ENCODE measurements around the gene GPRIN3.

The GPRIN3 gene

DNA sequence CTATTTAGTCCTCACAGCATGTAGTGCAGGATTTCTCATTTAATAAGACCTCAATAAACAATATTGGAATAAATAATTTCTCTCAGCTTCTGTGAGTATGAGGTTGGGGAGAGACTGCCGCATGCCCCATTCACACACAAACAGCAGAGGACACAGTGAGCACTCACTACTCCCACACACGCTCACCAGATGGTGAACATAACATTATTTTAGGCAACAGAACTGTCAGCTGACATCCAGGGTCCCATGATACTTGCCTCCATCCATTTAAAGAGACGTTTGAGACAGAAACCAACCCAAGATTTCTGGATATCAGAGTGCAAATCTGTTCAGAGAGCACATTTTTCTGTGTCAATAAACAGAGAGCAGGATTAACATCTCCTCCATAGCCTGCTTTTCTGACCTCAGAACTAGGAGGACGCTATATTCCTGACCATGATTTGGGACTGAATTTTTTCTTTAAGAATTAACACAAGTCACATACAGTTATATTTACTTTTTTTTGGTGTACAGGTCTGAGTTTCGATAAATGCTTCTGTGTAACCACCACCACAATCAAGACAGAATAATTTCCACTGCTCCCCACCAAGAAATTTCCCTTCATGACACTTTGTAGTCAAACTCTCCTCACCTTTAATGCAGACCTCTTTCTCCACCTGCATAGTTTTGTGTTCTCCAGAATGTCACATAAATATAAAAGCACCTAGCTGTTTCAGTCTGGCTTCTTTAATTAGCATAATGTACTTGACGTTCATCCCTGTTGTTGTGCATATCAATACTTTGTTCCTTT, 16.7 kb downstream of the GPRIN3 start:
- no peak for DNase-seq (ENCODE audit: low read depth)

DNA sequence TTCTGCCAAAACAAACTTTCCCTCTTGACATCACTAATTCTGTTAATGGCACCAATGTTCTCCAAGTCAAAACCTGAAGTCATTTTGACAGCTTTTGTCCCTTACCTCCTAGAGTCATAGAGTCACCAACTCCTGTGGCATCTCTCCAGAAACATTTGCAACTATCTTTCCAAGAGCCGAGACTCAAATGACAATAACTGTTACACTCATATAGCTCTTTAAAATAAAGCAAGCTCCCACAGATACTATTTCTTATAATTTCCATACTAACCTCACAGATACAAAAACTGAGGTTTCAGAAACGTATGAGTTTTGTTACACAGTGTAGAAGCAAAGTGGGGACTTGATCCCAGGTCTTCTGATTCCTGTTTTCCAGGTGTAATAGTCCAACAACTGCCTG, 18.3 kb downstream of the GPRIN3 start:
- DNase-seq (ENCODE audit: low read depth) = no peak

DNA sequence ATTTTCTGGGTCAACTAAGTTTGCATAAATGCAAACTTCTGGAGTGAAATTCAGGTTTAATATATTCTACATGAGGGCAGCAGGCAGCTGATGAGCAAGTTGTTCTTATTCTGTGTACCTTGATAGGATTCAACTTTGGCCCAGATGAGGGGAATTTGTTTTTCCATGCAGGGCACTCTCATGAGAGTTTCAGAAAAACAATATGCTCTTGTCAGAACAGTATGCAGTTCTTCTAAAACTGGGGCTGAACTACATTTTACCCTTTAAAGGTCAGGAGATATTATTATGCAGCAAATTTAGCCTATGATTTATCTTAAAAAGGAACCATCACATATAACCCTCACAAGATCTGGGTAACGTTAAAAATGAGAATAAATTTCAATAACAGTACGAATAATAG, 19.2 kb downstream of the GPRIN3 start:
- DNase-seq (ENCODE audit: low read depth) = no peak

DNA sequence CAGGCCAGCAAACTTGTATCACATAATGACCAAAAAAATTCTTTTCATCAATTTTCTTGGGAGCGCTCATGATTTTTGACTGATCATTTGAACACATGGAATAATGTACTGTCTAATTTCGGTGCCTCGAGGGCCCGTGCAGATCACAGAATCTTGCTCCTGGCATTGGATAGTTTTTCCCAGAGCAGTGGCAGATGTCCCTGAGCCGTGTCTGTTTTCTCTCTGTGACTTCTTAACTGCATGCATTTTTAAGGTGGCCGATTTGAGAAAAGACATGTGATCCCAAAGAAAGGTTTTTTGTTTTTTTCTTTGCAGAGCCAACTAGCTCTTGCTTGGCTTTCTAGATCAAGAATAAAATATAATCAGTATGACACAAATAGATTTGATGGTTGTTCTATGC, 19.7 kb downstream of the GPRIN3 start:
- no peak for DNase-seq (ENCODE audit: low read depth)

DNA sequence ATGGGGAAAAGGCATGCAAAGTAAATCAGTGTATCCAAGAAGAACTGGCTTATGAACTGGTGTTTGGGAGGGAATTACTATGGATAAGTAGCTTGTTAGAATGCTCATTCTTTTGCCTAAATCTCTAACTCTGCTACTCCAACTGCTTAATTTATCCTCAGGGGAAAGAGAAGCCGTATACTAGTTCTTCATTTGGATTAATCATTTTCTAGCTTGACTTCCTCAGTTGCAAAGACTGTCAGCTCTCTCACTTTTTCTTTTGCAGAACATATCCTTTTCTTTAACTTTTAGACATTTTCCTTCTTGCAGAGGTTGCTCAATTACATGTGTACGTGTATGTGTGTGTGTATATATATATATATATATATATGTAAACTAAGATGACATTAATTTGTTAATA, 21.9 kb downstream of the GPRIN3 start:
- DNase-seq (ENCODE audit: low read depth) = no peak

DNA sequence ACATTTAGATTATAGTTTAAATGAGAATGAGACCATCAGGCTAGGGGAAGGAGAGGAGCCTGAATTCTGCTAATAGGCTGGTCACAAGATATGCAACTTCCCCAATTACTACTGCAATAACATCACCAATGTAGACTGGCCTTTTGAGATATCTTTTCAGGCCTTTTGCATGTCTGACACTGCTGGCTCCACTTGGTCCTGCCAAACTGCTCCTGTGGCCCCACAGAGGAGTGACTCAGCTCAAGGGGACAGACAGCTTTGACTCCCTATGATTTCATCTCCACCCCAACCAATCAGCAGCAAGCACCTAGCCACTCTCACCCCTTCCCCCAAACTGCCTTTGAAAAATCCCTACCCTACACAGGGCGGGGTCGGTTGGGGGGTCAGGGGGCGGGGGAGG, 22.8 kb downstream of the GPRIN3 start:
- DNase-seq (ENCODE audit: low read depth) = no peak

DNA sequence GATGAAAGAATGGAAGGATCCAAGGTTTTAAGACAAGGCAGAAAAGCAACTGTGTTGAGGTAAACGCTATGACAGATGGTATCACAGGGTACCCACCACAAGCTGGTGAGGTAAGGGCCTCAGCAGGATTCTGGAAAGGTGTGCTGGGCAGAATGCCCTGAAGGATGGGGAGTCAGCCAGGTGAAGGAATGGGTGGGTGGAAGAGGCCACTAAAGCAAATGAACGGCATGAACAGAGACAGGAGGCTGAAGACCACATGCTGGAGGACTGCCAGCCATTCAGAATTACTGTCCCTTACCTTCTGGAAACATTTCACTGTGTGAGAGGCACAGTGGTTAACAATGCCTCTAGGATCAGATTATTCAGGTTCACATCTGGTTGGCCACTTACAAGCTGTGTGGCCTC, 23.6 kb downstream of the GPRIN3 start:
- DNase-seq (ENCODE audit: low read depth) = no peak

DNA sequence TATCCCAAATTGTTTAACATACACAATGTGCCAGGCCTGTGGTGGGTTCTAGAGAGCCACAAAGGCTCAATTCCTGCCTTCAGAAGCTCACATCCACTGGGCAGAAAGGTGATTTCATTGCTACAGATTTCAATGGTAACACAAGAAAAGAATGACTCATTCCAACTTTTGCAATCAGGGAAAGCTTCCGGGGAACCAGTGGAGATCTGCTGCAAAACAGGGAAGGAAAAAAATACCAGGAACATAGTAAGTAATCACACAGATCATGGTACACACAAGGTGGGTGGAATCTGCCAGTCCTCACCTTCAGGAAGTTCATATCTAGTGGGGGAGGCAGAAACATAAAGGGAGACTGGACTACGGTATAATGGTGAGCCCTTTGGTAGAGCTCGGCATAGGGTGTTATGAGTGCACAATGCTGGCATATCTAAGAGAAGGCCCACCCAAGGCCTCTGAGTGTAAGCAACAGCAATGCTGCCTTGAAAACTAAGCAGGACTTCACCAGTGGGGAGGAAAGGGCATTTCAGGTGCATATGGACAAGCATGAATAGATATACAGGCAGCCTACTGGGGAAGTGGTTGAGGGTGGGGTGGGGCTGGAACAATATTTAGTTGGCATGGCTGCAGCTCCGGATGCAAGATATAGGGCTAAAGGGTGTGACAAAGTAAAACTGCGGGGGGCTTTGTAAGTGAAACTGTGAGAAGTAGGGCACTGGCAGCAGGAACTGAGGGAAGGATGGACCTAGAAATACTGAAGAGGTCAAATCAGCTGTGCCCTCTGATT, 24.2 kb downstream of the GPRIN3 start:
- DNase-seq (ENCODE audit: low read depth) = peak; percentile 82

DNA sequence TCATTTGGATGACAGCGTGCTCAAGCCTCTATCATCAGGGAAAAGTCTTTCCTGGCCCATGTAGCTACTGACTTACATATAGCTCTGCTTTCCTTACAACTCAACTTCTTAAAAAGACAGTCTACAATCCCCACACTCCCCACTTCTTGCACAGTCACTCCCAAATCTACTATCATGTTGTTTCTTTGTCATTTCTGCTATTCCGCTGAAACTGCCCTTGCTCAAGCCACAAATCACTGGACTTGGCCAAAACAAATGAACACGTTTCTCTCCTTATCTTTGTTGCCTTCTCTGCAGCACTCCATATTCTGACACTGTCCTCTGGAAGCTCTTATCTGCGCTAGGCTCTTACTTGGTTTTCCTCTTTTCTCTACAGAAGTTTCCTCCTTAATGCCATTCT, 28.2 kb downstream of the GPRIN3 start:
- DNase-seq (ENCODE audit: low read depth) = no peak

DNA sequence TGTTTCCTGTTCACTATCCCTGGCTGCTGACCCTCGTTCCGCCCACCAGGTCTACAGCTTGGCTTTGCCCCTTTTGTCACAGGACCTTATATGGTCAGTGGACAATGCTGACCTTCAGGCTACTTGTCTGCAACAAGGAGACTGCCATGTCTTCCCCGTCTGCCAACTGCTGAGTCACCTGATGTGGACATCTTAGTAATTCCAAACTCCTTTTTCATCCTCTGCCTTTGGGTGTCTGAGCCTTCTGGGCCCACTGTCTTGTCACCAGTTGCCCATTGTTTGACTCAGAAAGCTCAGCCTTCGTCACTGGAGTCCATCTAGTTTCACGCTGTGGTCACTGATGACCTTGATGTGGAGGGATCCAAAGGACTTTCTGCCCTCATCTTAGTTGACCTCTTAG, 30.2 kb downstream of the GPRIN3 start:
- DNase-seq (ENCODE audit: low read depth) = peak; percentile 33

DNA sequence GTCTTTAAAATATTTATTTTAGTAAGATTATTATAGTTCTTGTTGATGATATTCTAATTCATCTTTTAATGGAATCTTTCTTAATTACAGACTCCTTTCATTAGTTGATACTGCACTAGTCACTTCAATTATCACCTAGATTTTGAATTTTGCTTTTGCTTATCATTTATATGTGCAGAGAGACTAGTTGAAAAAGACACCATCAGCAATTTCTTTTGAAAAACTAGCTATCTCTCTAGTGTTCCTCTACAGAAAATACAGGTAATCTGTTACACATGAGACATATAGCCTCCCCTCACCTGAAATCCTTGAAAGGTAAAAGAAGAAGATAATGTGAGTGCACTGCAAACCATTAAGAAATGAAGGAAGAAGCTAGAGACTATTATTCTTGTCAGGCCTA, 31.3 kb downstream of the GPRIN3 start:
- no peak for DNase-seq (ENCODE audit: low read depth)

DNA sequence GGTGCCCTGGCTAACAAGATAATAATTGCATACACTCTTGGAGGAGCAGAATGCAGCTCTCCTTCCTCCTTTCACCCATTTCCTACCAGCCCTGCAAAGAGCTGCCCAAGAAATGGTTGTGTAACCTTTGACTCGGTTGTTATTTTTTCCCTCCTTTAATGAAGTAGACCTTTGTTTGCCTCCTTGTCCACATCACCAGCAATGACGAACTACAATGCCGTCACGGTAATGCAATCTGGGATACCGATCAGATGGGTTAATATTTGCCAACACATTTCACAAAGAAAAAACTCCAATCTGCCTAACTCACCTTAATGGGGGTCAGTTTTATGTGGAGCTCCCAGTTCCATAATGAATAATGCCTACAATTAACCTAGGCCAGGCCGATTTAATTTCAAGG, 32.0 kb downstream of the GPRIN3 start:
- DNase-seq (ENCODE audit: low read depth) = no peak

DNA sequence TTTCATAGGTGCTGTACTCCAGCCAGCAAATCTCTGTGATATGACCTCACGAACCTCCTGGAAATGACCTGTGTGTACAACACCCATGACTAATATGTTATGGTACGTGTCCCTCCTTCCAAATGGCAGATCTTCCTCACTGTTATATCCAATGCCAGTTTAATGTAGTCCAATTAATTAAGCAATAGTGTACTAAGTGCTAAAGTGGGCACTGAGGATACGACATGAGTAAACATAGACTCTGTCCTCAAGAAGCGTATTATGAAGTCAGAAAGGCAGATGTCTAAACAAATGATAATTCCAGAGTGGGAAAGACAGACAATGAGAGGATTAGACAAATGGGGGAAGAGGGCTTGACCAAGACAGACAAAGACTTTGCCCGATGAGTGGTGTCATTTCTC, 33.9 kb downstream of the GPRIN3 start:
- DNase-seq (ENCODE audit: low read depth) = no peak

DNA sequence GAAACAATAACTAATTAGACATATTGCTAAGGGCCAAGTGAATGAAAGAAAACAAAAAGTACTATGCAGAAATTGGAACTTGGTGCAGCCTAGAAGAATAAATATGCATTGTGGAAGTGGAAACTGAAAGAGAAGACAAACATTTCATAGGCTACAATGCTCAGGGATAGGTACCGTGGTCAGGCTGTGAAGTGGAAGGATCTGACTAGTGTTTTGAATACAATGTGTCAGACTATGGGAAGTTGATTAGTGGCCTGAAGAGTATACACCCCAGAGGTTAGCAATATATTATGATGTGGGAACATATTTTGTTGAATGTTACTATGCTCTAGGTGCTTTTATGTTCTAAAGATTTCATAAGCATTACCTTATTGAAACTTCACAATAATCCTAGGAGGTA, 36.8 kb downstream of the GPRIN3 start:
- no peak for DNase-seq (ENCODE audit: low read depth)

DNA sequence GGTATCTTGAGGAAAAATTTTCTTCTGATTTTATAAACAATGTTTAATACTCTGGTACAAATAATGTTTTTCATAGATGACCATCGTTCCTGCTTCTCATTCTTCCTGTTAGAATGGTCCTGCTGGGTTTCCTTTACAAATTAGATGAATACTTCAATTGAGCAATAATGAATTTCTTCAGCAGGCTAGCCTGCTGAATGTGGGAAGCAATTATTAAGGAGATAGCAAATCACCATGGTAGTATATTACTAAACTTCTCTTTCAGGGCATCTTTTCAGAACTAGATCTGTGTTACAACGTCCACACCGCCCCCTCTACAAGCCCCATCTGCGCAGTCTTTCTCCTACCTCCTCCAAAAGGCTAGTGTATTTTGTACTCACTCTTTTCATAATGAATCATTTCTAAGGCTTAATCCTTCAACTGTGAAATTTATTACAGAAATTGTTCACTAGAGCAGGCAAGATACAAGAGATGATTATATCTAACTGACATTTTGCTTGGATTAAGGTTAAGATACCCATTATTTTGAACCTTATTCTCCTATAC, 38.4 kb downstream of the GPRIN3 start:
- peak; percentile 26 for DNase-seq (ENCODE audit: low read depth)

DNA sequence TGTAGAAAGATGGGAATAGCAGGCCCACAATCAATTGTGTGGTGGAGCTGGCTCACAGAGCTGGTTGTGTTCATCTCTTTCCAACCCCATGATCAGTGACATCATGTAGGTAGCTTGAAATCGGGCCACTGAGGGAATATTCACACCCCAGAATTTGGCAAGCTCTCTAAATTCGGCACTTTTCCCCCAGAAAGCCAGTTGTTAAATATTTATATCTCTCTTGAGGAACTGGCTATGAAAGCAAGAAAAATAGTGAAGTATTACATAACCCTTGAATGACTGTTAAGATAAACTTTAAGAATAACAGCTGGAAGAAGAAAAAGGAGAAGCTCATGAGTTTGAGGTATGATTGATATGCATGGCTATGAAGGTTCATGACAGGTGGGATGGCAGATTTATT, 38.9 kb downstream of the GPRIN3 start:
- DNase-seq (ENCODE audit: low read depth) = no peak

DNA sequence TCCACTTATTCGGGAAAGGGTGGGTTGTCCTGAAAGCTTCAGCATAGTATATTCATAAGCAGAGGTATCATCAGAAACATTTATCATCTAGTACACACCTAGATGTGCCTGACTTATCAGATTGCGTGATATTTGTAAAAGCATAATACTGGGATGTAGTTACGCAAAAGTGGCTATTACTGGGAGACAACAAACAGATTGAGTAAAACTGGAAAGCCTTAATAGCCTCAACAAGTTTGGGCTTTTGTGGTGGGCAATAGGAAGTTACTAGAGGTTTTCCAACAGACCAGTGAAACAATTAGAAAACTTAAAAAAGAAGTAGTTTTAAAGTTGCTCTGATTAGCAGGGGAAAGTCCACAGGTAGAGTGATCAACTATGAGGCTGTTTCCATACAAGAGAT, 39.8 kb downstream of the GPRIN3 start:
- no peak for DNase-seq (ENCODE audit: low read depth)

DNA sequence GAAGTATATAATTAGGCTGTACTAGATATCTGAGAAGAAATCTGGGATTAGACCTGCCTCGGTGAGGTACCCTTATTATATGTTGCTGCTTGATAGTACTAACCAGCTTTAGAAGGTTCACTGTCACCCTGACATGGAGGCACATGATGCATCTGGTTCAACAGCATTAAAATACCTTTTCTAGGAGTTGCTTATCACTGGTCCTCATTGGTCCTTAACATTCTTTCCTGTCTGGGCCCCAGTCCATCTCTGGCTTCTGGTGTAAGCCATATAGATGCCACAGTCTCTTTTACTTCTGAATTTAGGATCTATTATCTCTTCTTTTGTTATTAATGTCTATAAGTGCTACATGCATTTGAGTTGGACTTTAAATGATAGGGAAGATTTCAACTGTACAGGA, 40.2 kb downstream of the GPRIN3 start:
- DNase-seq (ENCODE audit: low read depth) = no peak

DNA sequence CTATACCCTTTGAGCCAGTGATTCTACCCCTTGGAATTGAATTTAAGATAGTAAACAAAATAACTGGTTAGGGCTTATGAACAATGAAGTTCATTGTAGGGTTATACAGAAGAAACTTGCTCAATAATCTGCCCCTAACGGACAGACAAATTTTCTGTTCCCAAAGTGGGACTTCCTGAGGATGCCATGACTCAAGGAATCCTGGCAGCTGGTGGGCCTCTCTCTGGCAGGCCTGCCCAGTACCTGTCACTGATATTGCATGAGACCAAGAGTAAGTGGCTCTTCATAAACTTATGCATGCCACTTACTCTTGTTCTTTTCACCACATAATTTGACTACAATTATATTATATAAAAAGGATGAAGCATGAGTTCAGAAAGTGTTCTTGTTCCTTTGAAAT, 41.5 kb downstream of the GPRIN3 start:
- DNase-seq (ENCODE audit: low read depth) = no peak

DNA sequence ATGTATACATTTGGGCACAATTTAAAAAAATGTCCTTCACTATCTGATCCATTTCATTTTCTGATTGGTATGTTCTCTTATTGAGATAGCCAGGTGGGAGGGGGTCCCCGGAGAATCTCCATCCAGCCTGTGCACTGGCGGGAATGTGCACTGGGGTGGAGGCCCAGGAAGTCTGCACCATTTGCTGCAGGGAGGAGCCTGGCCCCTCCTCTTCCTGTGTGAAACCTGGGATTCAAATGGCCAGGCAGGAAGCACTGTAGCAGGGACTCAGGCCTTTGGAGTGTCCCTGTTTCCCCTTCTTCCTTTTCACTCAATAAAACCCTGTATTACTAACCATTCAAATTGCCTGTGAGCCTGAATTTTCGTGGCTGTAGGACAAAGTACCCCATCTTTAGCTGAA, 44.3 kb downstream of the GPRIN3 start:
- DNase-seq (ENCODE audit: low read depth) = no peak

DNA sequence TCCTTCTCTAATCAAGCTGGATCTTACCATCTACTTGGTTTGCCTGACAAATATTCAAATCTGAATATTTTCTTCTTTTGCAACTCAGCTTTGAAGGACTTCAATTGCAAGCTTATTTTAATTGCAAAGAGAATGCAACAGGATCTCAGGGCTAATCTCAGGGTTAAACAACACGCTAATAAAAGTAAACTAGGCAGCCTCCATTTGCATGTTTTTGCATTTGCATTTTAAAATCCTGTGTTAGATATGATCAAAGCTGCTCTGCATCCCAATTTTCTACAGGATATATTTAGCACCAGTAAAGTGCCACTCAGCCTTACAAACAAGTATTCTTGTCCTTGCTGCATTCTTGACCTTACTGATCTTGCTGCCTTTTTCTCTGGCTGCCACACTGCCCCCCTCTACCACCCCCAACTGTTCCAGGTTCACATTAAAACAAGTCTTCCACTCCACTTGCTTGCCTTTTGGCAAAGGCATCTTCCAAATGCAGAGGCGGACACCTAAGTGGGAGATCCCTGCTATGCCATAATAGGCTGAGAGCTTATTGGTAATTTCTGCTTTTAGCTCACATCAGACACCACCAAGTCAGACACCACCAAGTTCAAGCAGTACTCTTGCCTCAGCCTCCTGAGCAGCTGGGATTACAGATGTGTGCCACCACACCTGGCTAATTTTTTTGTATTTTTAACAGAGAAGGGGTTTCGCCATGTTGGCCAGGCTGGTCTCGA, 48.1 kb downstream of the GPRIN3 start:
- no peak for DNase-seq (ENCODE audit: low read depth)

DNA sequence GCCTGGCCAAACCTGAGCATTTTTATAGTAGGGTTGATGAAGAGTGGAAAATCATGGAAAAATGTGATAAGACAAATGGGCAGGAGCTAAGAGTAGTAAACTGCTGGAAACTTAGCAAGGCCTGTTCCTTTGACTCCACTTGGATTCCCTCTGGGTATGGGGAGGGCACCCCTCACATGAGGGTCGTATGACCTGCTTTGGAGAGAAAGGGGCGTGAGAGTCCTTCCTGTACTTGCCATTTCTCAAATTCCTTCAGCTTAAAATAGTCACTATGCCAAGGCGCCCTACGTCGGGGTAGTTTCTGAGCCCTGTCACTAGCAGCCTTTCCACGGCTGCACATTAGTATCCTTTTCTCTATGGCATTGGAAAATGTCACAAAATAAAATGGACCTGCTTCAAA, 49.1 kb downstream of the GPRIN3 start:
- DNase-seq (ENCODE audit: low read depth) = no peak

DNA sequence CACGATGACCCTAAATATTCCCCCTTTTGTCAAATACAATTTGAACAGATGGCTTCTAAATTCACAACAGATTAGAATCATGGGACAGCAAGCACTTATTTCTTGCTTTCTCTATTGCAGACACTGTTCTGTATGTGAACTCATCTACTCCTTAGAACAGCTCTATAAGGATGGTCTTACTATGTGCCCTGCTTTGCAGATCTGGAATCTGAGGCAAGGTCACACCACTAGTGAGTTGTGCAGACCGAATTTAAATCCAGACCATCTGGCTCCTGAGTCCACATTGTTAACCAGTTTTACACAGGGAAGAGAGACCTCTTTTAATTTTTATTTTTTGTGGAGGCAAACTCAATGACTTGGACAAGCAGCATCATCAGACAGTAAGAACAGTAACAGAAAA, 50.2 kb downstream of the GPRIN3 start:
- DNase-seq (ENCODE audit: low read depth) = no peak

Measured in amniotic epithelial cell (primary cell).